Stimulated activated CD8-positive, alpha-beta memory T cell treated with anti-CD3 and anti-CD28 coated beads, Interleukin-4, amount 100 ng/mL, for 1 hour (primary cell): ENCODE data around the gene CFDP1.

Source experiments
- DNase-seq, 2 donors: peaks; one replicate each; pipeline ENCODE4 v3.0.0-alpha.2; 2020; ENCODE audit warnings: low read depth in 2 of 2, low spot score in 1 of 2

The CFDP1 gene

GRCh38 chr16:75413951-75414350 is 19.4 kb downstream of the CFDP1 start:
- DNase-seq = no peak

- no peak for DNase-seq
These were observed 26.4 kb downstream of the CFDP1 start for GRCh38 chr16:75406943-75407342.

- DNase-seq = no peak
These were observed 30.4 kb downstream of the CFDP1 start for GRCh38 chr16:75402821-75403475.

- no peak for DNase-seq
These were observed 31.0 kb downstream of the CFDP1 start for GRCh38 chr16:75402159-75402820.

- DNase-seq = no peak
These were observed 31.6 kb downstream of the CFDP1 start for GRCh38 chr16:75401691-75402090.

- no peak for DNase-seq
These were observed 35.0 kb downstream of the CFDP1 start for GRCh38 chr16:75398333-75398732.

GRCh38 chr16:75394941-75395340 is 38.4 kb downstream of the CFDP1 start:
- no peak for DNase-seq

- no peak for DNase-seq
These were observed 40.4 kb downstream of the CFDP1 start for GRCh38 chr16:75392906-75393305.

- no peak for DNase-seq
These were observed 42.2 kb downstream of the CFDP1 start for GRCh38 chr16:75390926-75391653.

- no peak for DNase-seq
These were observed 44.1 kb downstream of the CFDP1 start for GRCh38 chr16:75389096-75389690.

- DNase-seq = no peak
These were observed 45.4 kb downstream of the CFDP1 start for GRCh38 chr16:75387951-75388350.

- no peak for DNase-seq
These were observed 47.7 kb downstream of the CFDP1 start for GRCh38 chr16:75385507-75386152.

- no peak for DNase-seq
These were observed 50.2 kb downstream of the CFDP1 start for GRCh38 chr16:75383141-75383540.

- no peak for DNase-seq
These were observed 50.7 kb downstream of the CFDP1 start for GRCh38 chr16:75382611-75383010.

- no peak for DNase-seq
These were observed 52.4 kb downstream of the CFDP1 start for GRCh38 chr16:75380870-75381269.

- DNase-seq = no peak
These were observed 53.1 kb downstream of the CFDP1 start for GRCh38 chr16:75379911-75380847.

GRCh38 chr16:75379339-75379738 is 54.0 kb downstream of the CFDP1 start:
- no peak for DNase-seq

- no peak for DNase-seq
These were observed 54.7 kb downstream of the CFDP1 start for GRCh38 chr16:75378616-75379015.

GRCh38 chr16:75377729-75378386 is 55.4 kb downstream of the CFDP1 start:
- no peak for DNase-seq
